ENCODE data around the gene PDP2. TPM values are rescaled to one million over a fixed set of nuclear protein-coding genes. Genes with fewer than 3 reads are reported as not detected.

The PDP2 gene
- total and polyA plus RNA-seq, 10 donors: 1.0 to 9.6 (median 5.6) TPM

GRCh38 chr16:66913081-66913480, 32.8 kb downstream of the PDP2 start:
- Histone ChIP-seq H3K36me3 (no peaks in the 10 kb centered on the region), H3K27me3 (replicated peaks in 1 of 7) (peaks cover 0 to 12% (median 0%) of the 10 kb centered on the region in 7 donors), H3K4me3 (no peak overlapping the region), H3K9me3 (no peaks in the 10 kb centered on the region), H3K27ac (no peak overlapping the region), H3K4me1 (no peaks in the 10 kb centered on the region)
- 48 to 57% (median 54%) methylated on average over 8 to 10 of the region's 10 CpGs for WGBS, 5 donors
- no peak for DNase-seq
- no peak for TF ChIP-seq POLR2AphosphoS5 (IDR thresholded peaks at IDR 0.05)
- TF ChIP-seq POLR2A (IDR thresholded peaks at IDR 0.05): no peak
- no peak for TF ChIP-seq CTCF (IDR thresholded peaks at IDR 0.05 in 8 of 11, conservative IDR thresholded peaks at IDR 0.05 in 3 of 11)
- intact Hi-C loops (cut with DNase I; ENCODE audit: low total_unique reads): no loop called here

- no peak for TF ChIP-seq POLR2AphosphoS5 (IDR thresholded peaks at IDR 0.05)
- TF ChIP-seq POLR2A (IDR thresholded peaks at IDR 0.05): no peak
- no peak for TF ChIP-seq CTCF (IDR thresholded peaks at IDR 0.05 in 8 of 11, conservative IDR thresholded peaks at IDR 0.05 in 3 of 11)
- H3K4me3 ChIP-seq: no peak overlapping the region
- no peaks in the 10 kb centered on the region for H3K36me3 ChIP-seq
- 68 to 89% (median 81%) methylated on average over 4 of the region's 4 CpGs for WGBS, 5 donors
- no peaks in the 10 kb centered on the region for H3K4me1 ChIP-seq
- no peak for DNase-seq
- no peak overlapping the region for H3K27ac ChIP-seq
- H3K9me3 ChIP-seq: no peaks in the 10 kb centered on the region
- intact Hi-C loops (cut with DNase I; ENCODE audit: low total_unique reads): no loop called here
- peaks cover 0 to 13% (median 0%) of the 10 kb centered on the region in 7 donors for H3K27me3 ChIP-seq (replicated peaks in 1 of 7)
Observed at GRCh38 chr16:66913711-66914110, 33.4 kb downstream of the PDP2 start.

DNA sequence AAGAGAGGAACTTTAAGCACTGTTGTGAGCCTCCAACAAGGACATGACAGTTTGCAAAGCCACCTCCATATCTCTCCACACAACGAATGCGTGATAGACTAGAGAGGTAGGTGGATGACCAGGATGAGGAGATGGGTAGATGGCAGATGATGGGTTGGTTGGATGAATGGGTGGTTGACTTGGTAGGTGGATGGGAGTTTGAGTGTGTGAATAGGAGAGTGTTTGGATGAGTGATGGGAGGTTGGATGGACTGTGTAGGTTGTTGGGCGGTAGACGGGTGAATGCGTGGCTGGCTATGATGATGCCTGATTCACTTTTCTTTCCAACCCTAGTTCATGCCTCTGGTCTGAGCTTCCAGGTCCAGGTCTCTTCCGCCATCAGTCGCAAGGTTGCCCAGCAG, 34.2 kb downstream of the PDP2 start:
- no peak overlapping the region for H3K27ac ChIP-seq
- WGBS, 5 donors: 93 to 98% (median 95%) methylated on average over 7 of the region's 7 CpGs
- no peaks in the 10 kb centered on the region for H3K4me1 ChIP-seq
- no peak for DNase-seq
- H3K4me3 ChIP-seq: no peak overlapping the region
- no peaks in the 10 kb centered on the region for H3K36me3 ChIP-seq
- intact Hi-C loops (cut with DNase I; ENCODE audit: low total_unique reads): no loop called here
- no peak for TF ChIP-seq POLR2AphosphoS5 (IDR thresholded peaks at IDR 0.05)
- TF ChIP-seq POLR2A (IDR thresholded peaks at IDR 0.05): no peak
- TF ChIP-seq CTCF (IDR thresholded peaks at IDR 0.05 in 8 of 11, conservative IDR thresholded peaks at IDR 0.05 in 3 of 11): no peak
- no peaks in the 10 kb centered on the region for H3K9me3 ChIP-seq
- peaks cover 0 to 21% (median 0%) of the 10 kb centered on the region in 7 donors for H3K27me3 ChIP-seq (replicated peaks in 1 of 7)

DNA sequence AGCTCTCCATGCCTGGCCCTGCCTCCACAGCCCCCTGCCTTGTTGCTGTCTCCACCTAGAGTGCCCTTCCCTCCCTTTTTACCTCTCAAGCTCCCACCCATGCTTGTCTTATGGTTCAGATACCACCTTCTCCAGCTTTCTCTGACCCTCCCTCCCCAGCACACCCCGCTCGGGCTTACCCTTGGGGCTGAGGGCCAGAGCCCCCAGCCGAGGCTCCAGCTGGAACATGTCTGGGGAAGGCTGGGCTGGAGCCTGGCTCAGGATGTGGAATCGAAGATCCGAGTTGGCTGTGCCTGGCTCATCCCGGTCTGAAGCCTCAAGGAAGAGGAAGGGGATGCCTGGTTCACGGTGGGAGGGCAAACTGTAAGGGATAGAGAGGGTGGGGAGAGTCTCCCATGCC, 34.7 kb downstream of the PDP2 start:
- 66 to 82% (median 72%) methylated on average over 7 of the region's 7 CpGs for WGBS, 5 donors
- DNase-seq: no peak
- TF ChIP-seq POLR2A (IDR thresholded peaks at IDR 0.05) (no peak), POLR2AphosphoS5 (IDR thresholded peaks at IDR 0.05) (no peak)
- peaks cover 0 to 26% (median 0%) of the 10 kb centered on the region in 7 donors for H3K27me3 ChIP-seq (replicated peaks in 1 of 7)
- no peak overlapping the region for H3K4me3 ChIP-seq
- no peak overlapping the region for H3K27ac ChIP-seq
- no peaks in the 10 kb centered on the region for H3K36me3 ChIP-seq
- H3K4me1 ChIP-seq: no peaks in the 10 kb centered on the region
- no peaks in the 10 kb centered on the region for H3K9me3 ChIP-seq
- intact Hi-C loops (cut with DNase I; ENCODE audit: low total_unique reads): no loop called here

DNA sequence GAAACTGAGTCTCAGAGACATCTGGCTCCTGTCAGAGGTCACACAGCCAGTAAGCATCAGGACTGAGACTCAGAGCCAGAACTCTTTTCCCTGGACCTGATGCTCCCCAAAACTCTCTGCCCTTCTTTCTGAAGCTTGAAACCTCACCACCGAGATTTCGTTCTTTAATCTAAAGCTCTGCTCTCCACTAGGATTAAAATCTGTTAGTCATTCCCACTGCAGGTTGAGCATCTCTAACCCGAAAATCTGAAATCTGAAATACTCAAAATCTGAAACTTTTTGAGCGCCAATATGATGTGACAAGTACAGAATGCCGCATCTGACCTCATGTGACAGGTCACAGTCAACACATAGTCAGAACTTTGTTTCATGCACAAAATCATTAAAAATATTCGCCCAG, 36.2 kb downstream of the PDP2 start:
- Histone ChIP-seq H3K4me3 (no peak overlapping the region), H3K27me3 (replicated peaks in 1 of 7) (peaks cover 0 to 30% (median 0%) of the 10 kb centered on the region in 7 donors), H3K4me1 (no peaks in the 10 kb centered on the region), H3K36me3 (no peaks in the 10 kb centered on the region), H3K9me3 (no peaks in the 10 kb centered on the region), H3K27ac (no peak overlapping the region)
- 84 to 92% (median 87%) methylated on average over 6 of the region's 6 CpGs for WGBS, 5 donors
- TF ChIP-seq CTCF (IDR thresholded peaks at IDR 0.05 in 8 of 11, conservative IDR thresholded peaks at IDR 0.05 in 3 of 11) (no peak), POLR2AphosphoS5 (IDR thresholded peaks at IDR 0.05) (no peak), POLR2A (IDR thresholded peaks at IDR 0.05) (no peak)
- no peak for DNase-seq
- intact Hi-C loops (cut with DNase I; ENCODE audit: low total_unique reads): no loop called here
